ENCODE measurements around the gene ZNF160. TPM values are rescaled to one million over a fixed set of nuclear protein-coding genes. Genes with fewer than 3 reads are reported as not detected.
"Not testable (repeated sequence)": the region's sequence is repeated elsewhere in the genome, so short reads cannot be mapped to it uniquely, and the experiment has no call there.

Gene ZNF160
- 19.2 TPM for total RNA-seq
- long read RNA-seq, full-length matches to known transcripts = 11 of 21 reads
- long read RNA-seq, partial matches to known transcripts = 3 of 21 reads
- long read RNA-seq, other reads (novel, unspliced or antisense) = 7 of 21 reads

- peak; percentile 99 for DNase-seq
- ATAC-seq = peak; percentile 99
- intact Hi-C loops (cut with micrococcal nuclease) = no loop called here
Measured at GRCh38 chr19:53103234-53104203, at the start of gene ZNF160. Gene ZNF160, minus strand, starts transcription at chr19:53103422. Its CDS starts 17,146 bp downstream, at chr19:53086276.

- ATAC-seq (no peak), DNase-seq (no peak)
- intact Hi-C loops (cut with micrococcal nuclease) = no loop called here
Measured at GRCh38 chr19:53147645-53148044, 44.4 kb upstream of the ZNF160 start.

DNA sequence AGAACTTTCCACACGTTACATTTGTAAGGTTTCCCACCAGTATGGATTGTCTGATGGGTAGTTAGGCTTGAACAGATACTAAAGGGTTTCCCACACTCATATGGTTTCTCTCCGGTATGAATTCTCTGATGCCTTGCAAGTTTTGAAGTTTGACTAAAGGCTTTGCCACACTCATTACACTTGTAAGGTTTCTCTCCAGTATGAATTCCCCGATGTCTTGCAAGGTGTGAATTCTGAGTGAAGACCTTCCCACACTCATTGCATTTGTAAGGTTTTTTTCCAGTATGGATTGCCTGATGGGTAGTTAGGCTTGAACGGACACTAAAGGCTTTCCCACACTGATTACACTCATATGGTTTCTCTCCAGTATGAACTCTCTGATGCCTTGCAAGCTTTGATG lies 37.1 kb upstream of the ZNF160 start:
- DNase-seq = no peak
- ATAC-seq = no peak
- intact Hi-C loops (cut with micrococcal nuclease) = no loop called here

- intact Hi-C loops (cut with micrococcal nuclease) = loop anchor here (10.0 kb wide), 1 partner anchor 62 kb away; no protein-coding TSS in a partner anchor
- DNase-seq (no peak), ATAC-seq (no peak)
Measured at GRCh38 chr19:53136432-53136831, 33.2 kb upstream of the ZNF160 start.

DNA sequence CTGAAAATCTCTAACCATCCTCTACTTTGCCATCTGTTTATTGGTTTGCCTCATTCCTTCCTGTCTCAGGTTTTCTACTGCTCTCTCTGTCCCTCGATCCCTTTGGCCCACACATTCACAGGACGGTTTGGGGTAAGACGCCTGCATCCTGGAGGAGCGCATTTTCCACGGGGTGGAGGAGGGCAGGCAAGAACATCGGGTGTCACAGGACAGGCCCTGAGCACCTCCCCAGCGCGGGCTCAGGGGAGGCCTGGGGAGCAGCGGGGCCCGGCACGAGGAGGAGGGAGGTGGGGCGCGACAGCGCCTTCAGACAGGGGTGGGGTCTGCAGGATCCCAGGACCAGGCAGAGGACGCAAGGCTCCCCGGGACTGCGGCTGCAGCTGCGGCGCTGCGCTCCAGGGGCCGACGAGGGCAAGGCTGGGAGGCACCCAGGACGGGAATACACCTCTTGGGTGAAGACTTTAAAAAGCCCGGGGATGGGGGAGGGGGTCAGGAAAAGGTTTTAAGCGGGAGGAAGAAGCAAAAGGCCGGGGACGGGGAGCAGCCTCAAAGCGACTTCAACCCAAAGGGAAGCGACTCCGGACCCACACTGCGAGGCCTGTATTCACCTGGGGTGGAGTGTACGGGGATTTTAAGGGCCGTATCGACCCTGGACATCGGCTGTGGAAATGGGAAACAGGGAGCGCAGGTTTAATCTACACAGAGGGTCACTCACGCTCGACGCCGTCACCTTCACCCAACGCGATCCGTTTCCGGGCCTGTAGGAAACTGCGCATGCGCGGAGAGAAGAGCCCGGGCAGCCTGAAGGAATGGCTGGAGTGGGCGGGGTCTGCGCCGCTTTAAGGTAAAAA lies 29.1 kb upstream of the ZNF160 start, which contains the start of gene ZNF415:
Gene ZNF415, minus strand, starts transcription at position 770 of the 851 bp plus-strand sequence. CDS start 10,234 bp downstream, outside the sequence.
- DNase-seq = peak; percentile 88
- intact Hi-C loops (cut with micrococcal nuclease) = loop anchor here (10.0 kb wide), 1 partner anchor 58 kb away; no protein-coding TSS in a partner anchor
- ATAC-seq = peak; percentile 97

- intact Hi-C loops (cut with micrococcal nuclease) = loop anchor here (10.0 kb wide), 1 partner anchor 57 kb away; no protein-coding TSS in a partner anchor
- DNase-seq (no peak), ATAC-seq (peak; percentile 32)
Measured at GRCh38 chr19:53131727-53132126, 28.5 kb upstream of the ZNF160 start.

DNA sequence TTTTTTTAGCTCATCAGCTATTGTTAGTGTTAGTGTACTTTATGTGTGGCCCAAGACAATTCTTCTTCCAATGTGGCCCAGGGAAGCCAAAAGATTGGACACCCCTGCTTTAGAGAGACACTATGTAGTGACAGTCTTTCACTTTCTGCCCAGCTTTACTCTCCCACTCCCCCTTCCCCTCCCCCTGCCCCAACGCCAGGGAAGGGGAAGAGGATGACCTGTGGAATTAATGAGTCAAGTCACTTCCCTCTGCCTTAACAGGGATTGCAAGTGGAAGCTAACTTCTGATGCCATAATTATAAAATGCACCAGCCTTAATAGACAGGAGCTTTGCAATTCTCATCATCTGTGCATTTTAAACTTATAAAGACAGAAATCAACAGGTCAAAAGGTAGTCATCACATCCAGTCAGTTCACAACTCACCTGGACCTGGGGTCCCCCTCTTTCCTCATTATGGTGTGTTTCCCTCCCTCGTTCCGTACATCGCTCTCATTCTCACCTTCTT lies 27.9 kb upstream of the ZNF160 start:
- DNase-seq = no peak
- no peak for ATAC-seq
- intact Hi-C loops (cut with micrococcal nuclease) = loop anchor here (10.0 kb wide), 1 partner anchor 56 kb away; no protein-coding TSS in a partner anchor

GRCh38 chr19:53130506-53130905 lies 27.3 kb upstream of the ZNF160 start:
- ATAC-seq (no peak), DNase-seq (no peak)
- intact Hi-C loops (cut with micrococcal nuclease) = loop anchor here (10.0 kb wide), 1 partner anchor 56 kb away; no protein-coding TSS in a partner anchor

GRCh38 chr19:53126733-53127526 lies 23.7 kb upstream of the ZNF160 start:
- intact Hi-C loops (cut with micrococcal nuclease) = not testable (repeated sequence)

GRCh38 chr19:53123400-53123799 lies 20.2 kb upstream of the ZNF160 start:
- DNase-seq (no peak), ATAC-seq (no peak)
- intact Hi-C loops (cut with micrococcal nuclease) = no loop called here

More at GRCh38 chr19:53126733-53127526, 23.7 kb upstream of the ZNF160 start:
- not testable (repeated sequence) for DNase-seq
- peak; percentile 79 for ATAC-seq

DNA sequence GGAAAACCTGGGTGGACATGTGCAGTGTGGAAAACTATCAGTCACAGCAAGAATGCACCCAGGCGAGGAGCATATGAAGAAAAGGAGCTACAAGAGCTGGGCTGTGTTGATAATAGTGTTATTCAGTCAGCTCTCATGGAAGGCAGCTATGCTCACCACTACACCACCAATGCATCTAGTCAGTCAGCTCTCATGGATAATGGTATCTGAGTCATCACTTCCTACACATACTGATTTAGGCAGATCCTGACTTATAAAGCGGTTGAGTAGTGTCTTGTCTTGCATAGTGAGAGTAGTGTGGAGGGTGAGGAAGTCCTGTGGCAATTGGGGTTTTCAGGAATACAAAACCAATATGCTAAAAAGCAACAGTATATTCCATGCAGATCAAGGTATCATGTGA lies 9.1 kb upstream of the ZNF160 start:
- intact Hi-C loops (cut with micrococcal nuclease) = no loop called here
- ATAC-seq (no peak), DNase-seq (no peak)

- intact Hi-C loops (cut with micrococcal nuclease) = no loop called here
- DNase-seq (no peak), ATAC-seq (no peak)
Measured at GRCh38 chr19:53109527-53109926, 6.3 kb upstream of the ZNF160 start.

- intact Hi-C loops (cut with micrococcal nuclease) = no loop called here
- DNase-seq = peak; percentile 55
- ATAC-seq = peak; percentile 47
Measured at GRCh38 chr19:53102756-53103233, 427 bp downstream of the ZNF160 start.

- intact Hi-C loops (cut with micrococcal nuclease) = no loop called here
- DNase-seq (no peak), ATAC-seq (no peak)
Measured at GRCh38 chr19:53102206-53102755, 941 bp downstream of the ZNF160 start.

DNA sequence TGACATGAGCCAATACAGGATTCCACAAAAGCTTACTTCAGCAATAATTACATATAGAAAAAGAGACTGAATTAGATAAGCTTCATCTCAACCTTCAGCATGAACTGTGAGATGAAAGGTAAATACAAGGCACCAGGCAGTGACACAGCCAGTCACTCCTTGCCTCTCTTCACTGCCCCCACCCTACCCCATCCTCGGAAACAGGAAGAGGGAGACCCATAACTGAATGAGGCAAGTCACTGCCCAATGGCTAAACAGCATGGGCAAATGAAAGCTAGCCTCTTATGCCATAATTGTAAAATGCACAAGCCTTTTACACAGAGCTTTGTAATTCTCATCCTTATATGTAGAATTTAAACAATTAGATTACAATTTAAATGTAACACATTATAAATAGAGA lies 1.7 kb downstream of the ZNF160 start:
- intact Hi-C loops (cut with micrococcal nuclease) = no loop called here

GRCh38 chr19:53098570-53098969 lies 4.7 kb downstream of the ZNF160 start:
- DNase-seq; ATAC-seq; intact Hi-C loops (cut with micrococcal nuclease): not testable (repeated sequence)

More for the DNA sequence above, 1.7 kb downstream of the ZNF160 start:
- no peak for ATAC-seq
- DNase-seq = no peak

DNA sequence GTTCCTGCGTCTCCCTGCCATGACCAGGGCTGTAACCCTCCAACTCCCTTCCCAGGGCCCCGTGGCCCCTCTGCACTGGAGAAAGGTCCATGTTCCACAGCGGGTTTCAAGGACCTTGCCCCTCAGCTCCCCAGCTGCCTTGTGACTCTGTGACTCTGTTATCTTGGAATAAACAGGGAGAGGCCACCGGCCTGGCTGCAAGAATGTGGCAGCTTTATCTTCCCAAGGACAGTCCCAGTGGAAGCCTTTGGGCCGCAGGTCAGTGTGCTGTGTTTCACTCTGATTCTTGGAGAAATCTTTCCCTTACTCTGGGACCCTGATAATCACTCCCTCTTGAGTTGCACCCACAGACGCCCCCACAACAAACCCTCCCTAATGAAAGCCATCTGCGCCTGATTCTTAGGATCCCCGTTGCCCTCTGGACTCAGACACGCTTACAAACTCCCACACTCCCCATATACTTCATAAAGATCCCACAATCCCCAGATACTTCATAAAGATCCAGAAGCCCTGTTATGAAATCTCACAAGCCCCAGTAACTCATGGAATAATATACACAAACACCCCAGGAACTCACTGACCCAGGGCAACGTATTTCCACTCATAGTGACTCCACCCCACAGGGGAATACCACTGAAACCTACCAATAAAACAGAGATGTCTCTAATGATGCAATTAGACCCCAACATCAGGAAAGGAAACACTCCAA lies 6.1 kb downstream of the ZNF160 start:
- peak; percentile 79 for ATAC-seq
- intact Hi-C loops (cut with micrococcal nuclease); DNase-seq: not testable (repeated sequence)
